Esophagus mucosa (tissue), 1 donor: Measurements from ENCODE around the gene KRT71. TPM values are rescaled to one million over a fixed set of nuclear protein-coding genes. Genes with fewer than 3 reads are reported as not detected.
A peak's percentile ranks its signal among the peaks of the same experiment; 100 is the strongest.

Experiments used
- ATAC-seq: fragments of 200-7000 bp; cut with Tn5 transposase; one replicate; pipeline ENCODE4 v1.9.1; 2020
- total RNA-seq: library from RNA; stranded (reverse); gene quantifications from one replicate; pipeline ENCODE4 v1.2.4, GENCODE V29; 2023
- donor health status: DM: yes; HTN: yes; CAD: no.

KRT71 gene
- total RNA-seq, 1 donor from 2014 or later, result not detected

- ATAC-seq, result peak; percentile 4
These were observed 57.6 kb downstream of the KRT71 start for GRCh38 chr12:52495389-52495788.

DNA sequence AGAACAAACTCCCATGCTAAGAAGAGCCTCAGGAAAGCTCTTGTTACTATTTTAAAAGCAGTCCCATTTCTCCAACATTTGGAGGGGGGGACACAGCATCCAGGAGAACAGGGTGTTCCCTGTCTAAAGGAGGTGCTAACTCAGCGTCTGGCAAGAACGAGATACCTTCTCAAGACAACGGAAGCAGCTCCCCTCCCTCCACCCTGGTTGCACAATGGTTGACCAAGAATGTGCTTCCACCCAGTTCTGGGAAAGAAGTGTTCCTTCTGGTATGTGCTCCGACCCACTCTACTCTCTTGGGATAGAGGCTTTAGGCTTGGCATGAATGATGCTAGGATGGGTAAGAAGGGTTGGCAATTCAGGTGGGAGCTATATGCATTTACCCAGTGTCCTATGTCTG lies 58.4 kb downstream of the KRT71 start:
- ATAC-seq, result peak; percentile 26

DNA sequence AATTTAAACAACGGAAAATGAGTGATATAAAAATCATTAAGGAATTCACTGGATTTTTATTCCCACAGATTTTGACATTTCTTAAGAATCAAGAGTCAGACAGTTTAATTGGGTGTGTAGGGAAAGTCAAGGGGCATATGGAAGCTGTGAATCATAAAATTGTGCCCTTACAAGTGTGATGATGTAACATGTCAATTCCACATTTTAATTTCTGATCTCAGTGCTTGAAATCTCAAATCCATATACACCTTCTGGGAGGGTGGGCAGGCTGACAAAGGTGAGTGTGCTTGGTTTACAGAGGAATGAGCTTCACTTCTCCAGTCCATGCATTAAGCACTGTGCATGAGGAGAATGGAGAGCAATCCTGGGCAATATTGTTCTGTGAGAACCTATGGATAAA lies 58.8 kb downstream of the KRT71 start:
- ATAC-seq, result no peak

Other genes with a start within 250 kb of the KRT71 start
- gene KRT83, start 231.7 kb downstream of the KRT71 start, total RNA-seq, result not detected
- gene KRT85, start 185.7 kb downstream of the KRT71 start, total RNA-seq, result not detected
- not detected for gene KRT84, start 167.5 kb downstream of the KRT71 start, total RNA-seq
- not detected for gene KRT82, start 146.8 kb downstream of the KRT71 start, total RNA-seq
- gene KRT75, start 118.8 kb downstream of the KRT71 start, total RNA-seq, result 0.84 TPM
- 2,496 TPM for gene KRT6B, start 101.0 kb downstream of the KRT71 start, total RNA-seq
- 2,886 TPM for gene KRT6C, start 79.3 kb downstream of the KRT71 start, total RNA-seq
- gene KRT6A, start 59.9 kb downstream of the KRT71 start, total RNA-seq, result 18,870 TPM
- 11,855 TPM for gene KRT5, start 32.8 kb downstream of the KRT71 start, total RNA-seq
- 0.12 TPM for gene KRT74, start 20.7 kb upstream of the KRT71 start, total RNA-seq
- not detected for gene KRT72, start 48.3 kb upstream of the KRT71 start, total RNA-seq
- not detected for gene KRT73, start 65.4 kb upstream of the KRT71 start, total RNA-seq
- gene KRT2, start 99.1 kb upstream of the KRT71 start, total RNA-seq, result not detected
- 2.5 TPM for gene KRT1, start 127.3 kb upstream of the KRT71 start, total RNA-seq
- not detected for gene KRT77, start 150.4 kb upstream of the KRT71 start, total RNA-seq
- gene KRT76, start 224.2 kb upstream of the KRT71 start, total RNA-seq, result 0.08 TPM
- gene KRT3, start 243.0 kb upstream of the KRT71 start, total RNA-seq, result 1.0 TPM